T-helper 1 cell treated with Interleukin-12 subunit alpha and Interleukin-12 subunit beta and Interleukin-4 antibody, amounts not matched to agents 30 μg/mL and 1 μg/mL, for 36 hours (primary cell): ENCODE measurements around the gene MMEL1.
A peak's percentile ranks its signal among the peaks of the same experiment; 100 is the strongest.

Experiments used
- H3K27ac Mint-ChIP-seq: one replicate; pipeline ENCODE4 v1.8.0; 2021; ENCODE audit warnings: mild to moderate bottlenecking, mixed read lengths
- H3K27me3 Mint-ChIP-seq: one replicate; pipeline ENCODE4 v1.8.0; 2021; ENCODE audit warnings: low read depth, mixed read lengths
- H3K36me3 Mint-ChIP-seq: one replicate; pipeline ENCODE4 v1.8.0; 2021; ENCODE audit warnings: low read depth, mixed read lengths
- H3K4me1 Mint-ChIP-seq: one replicate; pipeline ENCODE4 v1.8.0; 2021; ENCODE audit warnings: low read depth, mixed read lengths
- H3K4me3 Mint-ChIP-seq: one replicate; pipeline ENCODE4 v1.8.0; 2021; ENCODE audit warnings: mild to moderate bottlenecking, moderate library complexity, mixed read lengths
- H3K9me3 Mint-ChIP-seq: one replicate; pipeline ENCODE4 v1.8.0; 2021; ENCODE audit warnings: mixed read lengths

The MMEL1 gene

GRCh38 chr1:2595261-2595811, 37.5 kb downstream of the MMEL1 start:
- Mint-ChIP-seq H3K36me3 (no peaks in the 10 kb centered on the region), H3K27ac (no peak overlapping the region)

GRCh38 chr1:2594641-2595131, 38.1 kb downstream of the MMEL1 start:
- Mint-ChIP-seq H3K27me3 (peaks cover 9% of the 10 kb centered on the region), H3K27ac (no peak overlapping the region), H3K9me3 (no peaks in the 10 kb centered on the region), H3K4me1 (peaks cover 3% of the 10 kb centered on the region), H3K4me3 (no peak overlapping the region), H3K36me3 (no peaks in the 10 kb centered on the region)

More at GRCh38 chr1:2595261-2595811, 37.5 kb downstream of the MMEL1 start:
- no peaks in the 10 kb centered on the region for H3K9me3 Mint-ChIP-seq
- H3K4me3 Mint-ChIP-seq: no peak overlapping the region
- H3K4me1 Mint-ChIP-seq: peaks cover 3% of the 10 kb centered on the region
- H3K27me3 Mint-ChIP-seq: peaks cover 9% of the 10 kb centered on the region

DNA sequence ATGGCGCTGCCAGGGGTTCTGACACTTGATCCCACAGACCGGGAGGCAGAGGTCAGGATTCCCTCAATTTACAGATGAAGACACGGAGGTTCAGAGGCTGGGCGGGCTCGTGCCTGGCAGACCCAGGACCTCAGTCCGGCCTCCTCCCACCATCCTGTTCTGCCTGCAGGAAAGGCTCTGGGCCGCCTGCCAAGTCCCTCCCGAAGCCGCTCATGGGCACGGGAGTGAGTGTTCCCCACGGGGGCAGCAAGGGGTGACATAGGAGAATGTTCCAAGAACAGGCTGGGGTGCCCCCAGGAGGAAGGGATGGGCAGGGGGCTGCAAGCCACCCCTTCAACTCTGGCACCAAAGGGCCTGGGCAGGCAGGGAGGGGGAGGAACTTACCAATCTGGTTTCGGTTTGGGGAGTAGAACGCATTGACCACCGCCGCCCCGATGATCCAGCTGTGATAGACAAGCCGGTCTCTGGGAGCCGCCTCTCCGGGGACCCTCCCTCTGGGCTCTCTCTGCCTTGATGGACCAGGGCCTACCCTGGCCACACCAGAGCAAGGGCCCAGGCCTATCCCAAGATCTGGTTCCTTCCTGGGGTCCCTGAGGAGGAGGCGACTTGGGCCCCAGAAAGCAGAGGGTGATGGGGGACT, 38.7 kb downstream of the MMEL1 start:
- no peak overlapping the region for H3K27ac Mint-ChIP-seq
- H3K4me1 Mint-ChIP-seq: peaks cover 3% of the 10 kb centered on the region
- peaks cover 4% of the 10 kb centered on the region for H3K36me3 Mint-ChIP-seq
- no peaks in the 10 kb centered on the region for H3K9me3 Mint-ChIP-seq
- H3K4me3 Mint-ChIP-seq: no peak overlapping the region
- H3K27me3 Mint-ChIP-seq: peaks cover 9% of the 10 kb centered on the region

GRCh38 chr1:2593251-2593878, 39.5 kb downstream of the MMEL1 start:
- no peak overlapping the region for H3K27ac Mint-ChIP-seq
- no peaks in the 10 kb centered on the region for H3K9me3 Mint-ChIP-seq
- no peak overlapping the region for H3K4me3 Mint-ChIP-seq
- peaks cover 3% of the 10 kb centered on the region for H3K4me1 Mint-ChIP-seq
- H3K27me3 Mint-ChIP-seq: peaks cover 5% of the 10 kb centered on the region
- peaks cover 4% of the 10 kb centered on the region for H3K36me3 Mint-ChIP-seq

GRCh38 chr1:2592672-2593071, 40.1 kb downstream of the MMEL1 start:
- no peaks in the 10 kb centered on the region for H3K27me3 Mint-ChIP-seq
- H3K4me3 Mint-ChIP-seq: peak overlapping the region; percentile 51
- H3K27ac Mint-ChIP-seq: no peak overlapping the region
- no peaks in the 10 kb centered on the region for H3K9me3 Mint-ChIP-seq
- peaks cover 4% of the 10 kb centered on the region for H3K36me3 Mint-ChIP-seq
- H3K4me1 Mint-ChIP-seq: peaks cover 3% of the 10 kb centered on the region

DNA sequence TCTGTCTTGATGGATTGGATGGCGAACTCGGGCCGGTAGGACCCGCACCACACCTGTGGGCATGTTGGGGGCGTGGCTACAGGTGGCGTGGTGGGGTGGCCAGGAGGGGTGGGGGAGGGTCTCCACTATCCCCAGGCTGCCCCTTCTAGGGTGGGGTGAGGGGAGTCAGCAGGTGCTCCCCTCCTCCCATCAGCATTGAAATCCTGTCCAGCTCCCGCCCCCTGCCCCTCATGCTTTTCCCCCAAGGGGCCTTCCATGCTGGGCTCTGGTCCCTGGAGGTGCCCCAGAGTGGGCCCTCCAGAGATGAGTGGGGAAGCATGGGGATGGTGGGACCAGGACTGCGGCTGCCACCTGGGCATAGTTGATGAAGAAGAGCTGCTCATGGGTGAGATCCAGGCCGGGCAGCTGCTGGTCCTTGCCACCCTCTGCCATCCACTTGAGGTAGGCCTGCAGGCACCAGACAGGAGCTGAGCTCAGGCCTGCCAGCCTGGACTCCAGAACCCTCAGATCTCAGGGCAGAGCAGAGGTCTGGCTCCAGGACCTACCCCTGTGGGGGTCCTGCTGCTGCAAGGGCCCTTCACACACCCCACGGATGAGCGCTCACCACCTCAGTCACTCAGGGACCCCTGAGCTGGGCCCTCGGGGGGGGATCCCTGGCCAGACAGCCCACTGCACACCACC, 41.1 kb downstream of the MMEL1 start:
- Mint-ChIP-seq H3K36me3 (peaks cover 4% of the 10 kb centered on the region), H3K9me3 (no peaks in the 10 kb centered on the region), H3K4me3 (no peak overlapping the region), H3K4me1 (peaks cover 3% of the 10 kb centered on the region), H3K27me3 (no peaks in the 10 kb centered on the region), H3K27ac (no peak overlapping the region)

- H3K4me1 Mint-ChIP-seq: peaks cover 3% of the 10 kb centered on the region
- peaks cover 4% of the 10 kb centered on the region for H3K36me3 Mint-ChIP-seq
- no peak overlapping the region for H3K27ac Mint-ChIP-seq
- no peaks in the 10 kb centered on the region for H3K9me3 Mint-ChIP-seq
- no peak overlapping the region for H3K4me3 Mint-ChIP-seq
- H3K27me3 Mint-ChIP-seq: no peaks in the 10 kb centered on the region
Measured at GRCh38 chr1:2591233-2591580, 41.6 kb downstream of the MMEL1 start.

DNA sequence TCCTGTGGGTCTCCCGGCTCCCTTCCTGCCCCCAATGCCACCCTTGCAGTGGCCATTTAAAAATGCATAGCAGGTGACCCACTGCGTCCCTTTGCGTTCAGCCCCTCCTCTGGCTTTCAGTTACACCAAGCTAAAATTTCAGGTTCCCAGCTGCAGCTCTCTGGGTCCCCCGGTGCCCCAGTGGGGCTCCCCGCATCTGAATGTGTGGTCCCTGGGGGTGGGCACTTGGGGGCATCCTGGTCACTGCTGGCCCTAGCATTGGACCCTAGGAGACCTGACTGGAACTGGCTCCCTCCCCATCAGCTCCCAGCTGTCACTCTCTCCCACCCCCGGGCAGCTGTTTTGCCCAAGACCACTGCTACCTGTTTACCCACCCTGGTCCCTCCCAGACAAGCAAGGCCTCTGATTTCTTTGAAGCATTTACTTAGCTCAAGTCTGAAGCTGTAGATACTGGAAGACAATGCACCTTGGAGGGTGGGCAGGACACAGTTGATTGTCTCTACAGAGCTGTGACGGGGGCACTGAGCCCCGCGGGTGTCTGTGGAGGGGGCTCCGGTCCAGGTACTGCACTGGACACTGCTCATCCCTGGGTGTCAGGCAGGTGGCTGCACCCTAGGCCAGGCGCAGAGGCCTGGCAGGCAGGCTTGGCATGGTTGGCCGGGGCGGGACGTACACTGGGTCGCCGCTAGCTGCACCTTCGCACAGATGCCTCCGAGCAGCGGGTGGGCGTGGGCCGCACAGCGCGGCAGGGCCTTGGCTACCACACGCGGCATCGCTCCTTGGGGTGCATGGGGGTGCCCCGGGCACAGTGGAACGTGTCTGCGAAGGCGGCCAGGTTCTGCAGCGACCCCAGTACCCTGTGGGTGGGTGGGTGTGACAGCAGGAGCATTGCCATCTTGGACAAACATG, 42.3 kb downstream of the MMEL1 start:
- peak overlapping the region; percentile 25 for H3K4me3 Mint-ChIP-seq
- no peaks in the 10 kb centered on the region for H3K9me3 Mint-ChIP-seq
- H3K36me3 Mint-ChIP-seq: peaks cover 4% of the 10 kb centered on the region
- no peak overlapping the region for H3K27ac Mint-ChIP-seq
- no peaks in the 10 kb centered on the region for H3K27me3 Mint-ChIP-seq
- peaks cover 3% of the 10 kb centered on the region for H3K4me1 Mint-ChIP-seq

GRCh38 chr1:2589431-2590232, 43.2 kb downstream of the MMEL1 start:
- Mint-ChIP-seq H3K9me3 (no peaks in the 10 kb centered on the region), H3K36me3 (peaks cover 4% of the 10 kb centered on the region), H3K4me1 (peaks cover 9% of the 10 kb centered on the region), H3K4me3 (peak overlapping the region; percentile 25), H3K27ac (no peak overlapping the region), H3K27me3 (no peaks in the 10 kb centered on the region)

- Mint-ChIP-seq H3K9me3 (no peaks in the 10 kb centered on the region), H3K4me3 (peak overlapping the region; percentile 4), H3K27ac (no peak overlapping the region), H3K27me3 (no peaks in the 10 kb centered on the region), H3K36me3 (peaks cover 4% of the 10 kb centered on the region), H3K4me1 (peaks cover 17% of the 10 kb centered on the region)
Measured at GRCh38 chr1:2588661-2589430, 44.0 kb downstream of the MMEL1 start.

- Mint-ChIP-seq H3K4me1 (peaks cover 24% of the 10 kb centered on the region), H3K36me3 (peaks cover 4% of the 10 kb centered on the region), H3K9me3 (no peaks in the 10 kb centered on the region), H3K4me3 (peak overlapping the region; percentile 77), H3K27ac (no peak overlapping the region), H3K27me3 (no peaks in the 10 kb centered on the region)
Measured at GRCh38 chr1:2587860-2588571, 44.8 kb downstream of the MMEL1 start.

- H3K4me1 Mint-ChIP-seq: peaks cover 23% of the 10 kb centered on the region
Measured at GRCh38 chr1:2587071-2587859, 45.6 kb downstream of the MMEL1 start.

More at GRCh38 chr1:2587071-2587859, 45.6 kb downstream of the MMEL1 start:
- Mint-ChIP-seq H3K27ac (no peak overlapping the region), H3K4me3 (peak overlapping the region; percentile 77), H3K36me3 (peaks cover 6% of the 10 kb centered on the region), H3K9me3 (no peaks in the 10 kb centered on the region), H3K27me3 (no peaks in the 10 kb centered on the region)
